ENCODE results near the gene DBF4B. TPM values are rescaled to one million over a fixed set of nuclear protein-coding genes. Genes with fewer than 3 reads are reported as not detected.

DBF4B gene
- total RNA-seq, 2 donors from 2014 or later: 4.2 to 4.3 TPM

- no peak for DNase-seq (ENCODE audit: low spot score)
- intact Hi-C loops (cut with DNase I): no loop called here
These were observed 48.8 kb downstream of the DBF4B start for GRCh38 chr17:44757045-44757917.

- DNase-seq (ENCODE audit: low spot score): no peak
- intact Hi-C loops (cut with DNase I): loop anchor here in 1 of 2 donors (1.0 kb wide), 1 partner anchor 34 kb away; no protein-coding TSS in a partner anchor
These were observed 49.5 kb downstream of the DBF4B start for GRCh38 chr17:44757918-44758413.

GRCh38 chr17:44758414-44759085 lies 50.1 kb downstream of the DBF4B start, which contains the start of gene ADAM11:
ADAM11 (plus strand) TSS chr17:44758988; CDS start chr17:44759200, 212 bp downstream.
- no peak for DNase-seq (ENCODE audit: low spot score)
- intact Hi-C loops (cut with DNase I): loop anchor here in 1 of 2 donors (1.0 kb wide), 1 partner anchor 34 kb away; no protein-coding TSS in a partner anchor

- intact Hi-C loops (cut with DNase I): no loop called here
- no peak for DNase-seq (ENCODE audit: low spot score)
These were observed 50.8 kb downstream of the DBF4B start for GRCh38 chr17:44759086-44759915.

GRCh38 chr17:44759916-44760243 lies 51.4 kb downstream of the DBF4B start:
- no peak for DNase-seq (ENCODE audit: low spot score)
- intact Hi-C loops (cut with DNase I): no loop called here

- intact Hi-C loops (cut with DNase I): no loop called here
- no peak for DNase-seq (ENCODE audit: low spot score)
These were observed 52.2 kb downstream of the DBF4B start for GRCh38 chr17:44760474-44761308.

- intact Hi-C loops (cut with DNase I): no loop called here
- no peak for DNase-seq (ENCODE audit: low spot score)
These were observed 53.7 kb downstream of the DBF4B start for GRCh38 chr17:44761932-44762810.

GRCh38 chr17:44763170-44763569 lies 54.7 kb downstream of the DBF4B start:
- no peak for DNase-seq (ENCODE audit: low spot score)
- intact Hi-C loops (cut with DNase I): no loop called here

- no peak for DNase-seq (ENCODE audit: low spot score)
- intact Hi-C loops (cut with DNase I): no loop called here
These were observed 57.5 kb downstream of the DBF4B start for GRCh38 chr17:44765965-44766364.

GRCh38 chr17:44766409-44767038 lies 58.1 kb downstream of the DBF4B start:
- no peak for DNase-seq (ENCODE audit: low spot score)
- intact Hi-C loops (cut with DNase I): no loop called here

- intact Hi-C loops (cut with DNase I): no loop called here
- DNase-seq (ENCODE audit: low spot score): no peak
These were observed 59.0 kb downstream of the DBF4B start for GRCh38 chr17:44767493-44767892.

- no peak for DNase-seq (ENCODE audit: low spot score)
- intact Hi-C loops (cut with DNase I): no loop called here
These were observed 60.2 kb downstream of the DBF4B start for GRCh38 chr17:44768505-44769142.

GRCh38 chr17:44769230-44769629 lies 60.8 kb downstream of the DBF4B start:
- intact Hi-C loops (cut with DNase I): no loop called here

GRCh38 chr17:44769647-44770084 lies 61.2 kb downstream of the DBF4B start:
- intact Hi-C loops (cut with DNase I): loop anchor here (5.0 to 10.0 kb wide), 2 partner anchors 93 to 255 kb away; no protein-coding TSS in a partner anchor

More at GRCh38 chr17:44769230-44769629, 60.8 kb downstream of the DBF4B start:
- DNase-seq (ENCODE audit: low spot score): no peak

GRCh38 chr17:44770166-44770925 lies 61.9 kb downstream of the DBF4B start:
- intact Hi-C loops (cut with DNase I): loop anchor here (5.0 to 10.0 kb wide), 2 partner anchors 92 to 254 kb away; no protein-coding TSS in a partner anchor
- no peak for DNase-seq (ENCODE audit: low spot score)

More at GRCh38 chr17:44769647-44770084, 61.2 kb downstream of the DBF4B start:
- no peak for DNase-seq (ENCODE audit: low spot score)
